A673 (cell line): ENCODE results near the gene FARP1. TPM values are rescaled to one million over a fixed set of nuclear protein-coding genes. Genes with fewer than 3 reads are reported as not detected.

Source experiments
- BruUV-seq: library from RNA; stranded (reverse); fragments of 400-500 nt; replicated peaks from 2 replicates; lab custom pipeline; 2021; lab: Mats Ljungman, UMichigan
- CTCF ChIA-PET: fragments of 300-600 bp; sonication (Branson Sonifier 250); formaldehyde crosslinking; loops from one replicate; lab custom pipeline; 2022; ENCODE audit warnings: antibody characterized with exemption; lab: Charles Lee
- POLR2A ChIA-PET: fragments of 300-600 bp; sonication (Branson Sonifier 250); formaldehyde crosslinking; loops from one replicate; lab custom pipeline; 2022; ENCODE audit warnings: antibody characterized with exemption; ENCODE audit not compliant: low non-redundant PET; lab: Charles Lee
- DNase-seq: peaks from one replicate; pipeline ENCODE4 v3.0.0-alpha.2; 2015; ENCODE audit warnings: low spot score
- H3K27ac ChIP-seq: fragments of 200-600 bp; sonication (generic); 2 replicates; pipeline ENCODE4 v1.5.1; 2016; ENCODE audit warnings: mixed run types, low read depth, mild to moderate bottlenecking, mixed read lengths, antibody characterized with exemption, low read length; ENCODE audit not compliant: poor library complexity, severe bottlenecking
- H3K27me3 ChIP-seq: fragments of 200-600 bp; sonication (generic); replicated peaks from 2 replicates; pipeline ENCODE4 v1.6.1; 2017; ENCODE audit warnings: mixed run types, low read depth, mild to moderate bottlenecking, mixed read lengths, antibody characterized with exemption, low read length; ENCODE audit not compliant: insufficient read depth, poor library complexity
- H3K36me3 ChIP-seq: fragments of 200-600 bp; sonication (generic); 2 replicates; pipeline ENCODE4 v1.6.1; 2016; ENCODE audit warnings: mixed run types, mild to moderate bottlenecking, mixed read lengths, antibody characterized with exemption, low read length; ENCODE audit not compliant: insufficient read depth, poor library complexity, severe bottlenecking
- H3K4me1 ChIP-seq: fragments of 200-600 bp; sonication (generic); 2 replicates; pipeline ENCODE4 v1.6.1; 2017; ENCODE audit warnings: mixed run types, mild to moderate bottlenecking, mixed read lengths, antibody characterized with exemption, low read length; ENCODE audit not compliant: insufficient read depth, poor library complexity, severe bottlenecking
- H3K4me3 ChIP-seq: fragments of 200-600 bp; sonication (generic); 2 replicates; pipeline ENCODE4 v1.5.1; 2016; ENCODE audit warnings: low read depth, mixed run types, mild to moderate bottlenecking, mixed read lengths, low read length; ENCODE audit not compliant: poor library complexity, severe bottlenecking
- H3K9me3 ChIP-seq: fragments of 200-600 bp; sonication (generic); 2 replicates; pipeline ENCODE4 v1.6.1; 2016; ENCODE audit warnings: mixed run types, low read depth, mild to moderate bottlenecking, mixed read lengths, antibody characterized with exemption, low read length; ENCODE audit not compliant: poor library complexity, severe bottlenecking
- CTCF ChIP-seq: fragments of 300-800, 200-600 bp; sonication (generic); conservative IDR thresholded peaks from 2 replicates; pipeline ENCODE4 v1.5.1; 2017; ENCODE audit warnings: low read depth, mild to moderate bottlenecking, antibody characterized with exemption, low read length, moderate library complexity, mixed read lengths
- EZH2 ChIP-seq: fragments of 200-600 bp; sonication (generic); IDR thresholded peaks from 2 replicates; pipeline ENCODE4 v1.6.1; 2017; ENCODE audit warnings: borderline replicate concordance, low read depth, mild to moderate bottlenecking, mixed read lengths, antibody characterized with exemption, low read length; ENCODE audit not compliant: poor library complexity, severe bottlenecking
- intact Hi-C: fragments of 100-400 bp; cut with micrococcal nuclease; formaldehyde crosslinking; loops from one replicate; pipeline ENCODE4 v1.10.0; 2022; ENCODE audit not compliant: unreplicated experiment
- total RNA-seq: library from RNA; stranded (reverse); gene quantifications from 2 replicates; pipeline ENCODE4 v1.2.3, GENCODE V29; 2021

Gene FARP1
- total RNA-seq, 1 experiment from 2014 or later, result 177 TPM

DNA sequence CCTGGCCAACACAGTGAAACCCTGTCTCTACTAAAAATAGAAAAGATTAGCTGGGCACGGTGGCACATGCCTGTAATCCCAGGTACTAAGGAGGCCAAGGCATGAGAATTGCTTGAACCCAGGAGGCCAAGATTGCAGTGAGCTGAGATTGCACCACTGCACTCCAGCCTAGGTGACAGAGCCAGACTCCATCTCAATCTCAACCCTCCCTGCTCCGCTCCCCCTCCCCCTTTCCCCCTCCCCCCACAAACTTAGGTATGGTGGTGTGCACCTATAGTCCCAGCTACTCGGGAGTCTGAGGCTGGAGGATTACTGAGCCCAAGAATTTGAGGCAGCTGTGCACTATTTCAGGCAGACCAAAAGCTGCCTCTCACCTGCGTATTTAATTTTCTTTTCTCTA, 55.8 kb downstream of the FARP1 start:
- BruUV-seq, result no TSS peak
- Histone ChIP-seq H3K36me3 (peaks cover 1% of the 10 kb centered on the region), H3K4me1 (no peaks in the 10 kb centered on the region), H3K27ac (no peak overlapping the region), H3K9me3 (peaks cover 2% of the 10 kb centered on the region), H3K4me3 (no peak overlapping the region), H3K27me3 (no peaks in the 10 kb centered on the region)
- no peak for TF ChIP-seq EZH2
- no peak for TF ChIP-seq CTCF
- DNase-seq, result no peak
- intact Hi-C loops, result no loop called here
- ChIA-PET POLR2A (no interaction called here), CTCF (no interaction called here)

- intact Hi-C loops, result no loop called here
- ChIA-PET CTCF (no interaction called here), POLR2A (no interaction called here)
- no peak for DNase-seq
- H3K4me3 ChIP-seq, result no peak overlapping the region
- H3K36me3 ChIP-seq, result peaks cover 5% of the 10 kb centered on the region
- H3K9me3 ChIP-seq, result peaks cover 10% of the 10 kb centered on the region
- H3K4me1 ChIP-seq, result no peaks in the 10 kb centered on the region
- no TSS peak for BruUV-seq
- TF ChIP-seq EZH2 (no peak), CTCF (no peak)
- no peaks in the 10 kb centered on the region for H3K27me3 ChIP-seq
- no peak overlapping the region for H3K27ac ChIP-seq
Measured at GRCh38 chr13:98199480-98199879, 56.6 kb downstream of the FARP1 start.

DNA sequence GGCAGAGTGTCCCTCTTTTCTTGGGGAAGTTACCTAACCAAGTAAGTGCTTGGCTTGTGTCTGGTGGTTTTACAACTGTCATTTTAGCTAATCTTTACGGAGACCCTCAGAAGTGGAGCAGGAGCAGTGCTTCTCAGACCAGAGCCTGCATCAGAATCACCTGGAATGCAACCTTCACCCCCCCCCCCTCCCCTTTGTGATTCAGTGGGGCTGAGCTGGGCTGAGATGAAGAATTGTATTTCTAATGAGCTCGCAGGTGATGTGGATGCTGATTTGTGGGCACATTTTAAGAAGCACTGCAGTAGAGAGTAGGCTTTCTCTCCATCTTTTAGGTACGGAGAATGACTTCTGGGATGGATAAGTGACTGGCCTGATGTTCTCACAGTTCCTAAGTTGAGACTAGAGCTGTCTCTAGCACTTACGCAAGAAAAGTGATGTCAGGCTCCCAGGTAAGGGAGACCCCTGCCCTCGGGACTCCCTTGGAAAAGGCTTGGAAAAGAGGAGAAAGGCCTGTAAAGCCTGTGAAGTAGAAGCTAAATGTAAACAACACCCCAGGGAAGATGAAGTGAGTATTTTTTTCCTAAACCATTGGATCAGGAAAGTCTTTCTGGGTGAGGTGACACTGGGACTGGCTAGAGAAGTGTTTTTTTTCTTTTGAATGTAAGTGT, 57.5 kb downstream of the FARP1 start:
- intact Hi-C loops, result no loop called here
- no peaks in the 10 kb centered on the region for H3K27me3 ChIP-seq
- H3K4me3 ChIP-seq, result no peak overlapping the region
- ChIA-PET POLR2A (no interaction called here), CTCF (no interaction called here)
- H3K27ac ChIP-seq, result no peak overlapping the region
- no peaks in the 10 kb centered on the region for H3K4me1 ChIP-seq
- BruUV-seq, result no TSS peak
- H3K36me3 ChIP-seq, result peaks cover 5% of the 10 kb centered on the region
- DNase-seq, result no peak
- no peak for TF ChIP-seq CTCF
- TF ChIP-seq EZH2, result no peak
- peaks cover 18% of the 10 kb centered on the region for H3K9me3 ChIP-seq
